CD4-positive, alpha-beta T cell treated with Interleukin-15 for 4 hours (primary cell): ENCODE measurements around the gene KRTAP4-11.
A peak's percentile ranks its signal among the peaks of the same experiment; 100 is the strongest.
"Not testable (repeated sequence)": the region's sequence is repeated elsewhere in the genome, so short reads cannot be mapped to it uniquely, and the experiment has no call there.

ENCODE experiments used
- DNase-seq: peaks from one replicate; pipeline ENCODE4 v3.0.0-alpha.2; 2020; ENCODE audit warnings: low spot score

The KRTAP4-11 gene

DNA sequence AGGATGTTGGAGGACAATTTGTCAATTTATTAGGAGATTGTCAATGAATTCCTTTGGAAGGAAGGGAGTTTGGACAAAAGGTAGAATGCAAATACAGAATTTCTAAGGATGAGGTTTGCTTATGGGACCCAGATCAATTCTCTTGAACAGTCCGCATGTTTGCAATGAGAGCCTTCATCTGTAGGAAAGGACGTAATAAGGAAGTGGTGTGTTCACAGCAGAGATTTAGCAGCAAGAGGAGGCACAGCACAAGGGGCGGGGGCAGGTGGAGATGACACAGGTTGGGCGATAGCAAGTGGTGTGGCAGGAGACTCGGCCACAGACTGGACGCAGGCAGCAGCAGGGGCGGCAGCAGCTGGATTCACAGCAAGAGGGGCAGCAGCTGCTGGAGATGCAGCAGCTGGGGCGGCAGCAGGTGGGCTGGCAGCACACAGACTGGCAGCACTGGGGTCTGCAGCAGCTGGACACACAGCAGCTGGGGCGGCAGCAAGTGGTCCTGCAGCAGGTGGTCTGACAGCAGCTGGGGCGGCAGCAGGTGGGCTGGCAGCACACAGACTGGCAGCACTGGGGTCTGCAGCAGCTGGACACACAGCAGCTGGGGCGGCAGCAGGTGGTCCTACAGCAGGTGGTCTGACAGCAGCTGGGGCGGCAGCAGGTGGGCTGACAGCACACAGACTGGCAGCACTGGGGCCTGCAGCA lies 5.3 kb upstream of the KRTAP4-11 start:
- not testable (repeated sequence) for DNase-seq

- DNase-seq: no peak
Observed at GRCh38 chr17:41121742-41122141, 3.6 kb upstream of the KRTAP4-11 start.

DNA sequence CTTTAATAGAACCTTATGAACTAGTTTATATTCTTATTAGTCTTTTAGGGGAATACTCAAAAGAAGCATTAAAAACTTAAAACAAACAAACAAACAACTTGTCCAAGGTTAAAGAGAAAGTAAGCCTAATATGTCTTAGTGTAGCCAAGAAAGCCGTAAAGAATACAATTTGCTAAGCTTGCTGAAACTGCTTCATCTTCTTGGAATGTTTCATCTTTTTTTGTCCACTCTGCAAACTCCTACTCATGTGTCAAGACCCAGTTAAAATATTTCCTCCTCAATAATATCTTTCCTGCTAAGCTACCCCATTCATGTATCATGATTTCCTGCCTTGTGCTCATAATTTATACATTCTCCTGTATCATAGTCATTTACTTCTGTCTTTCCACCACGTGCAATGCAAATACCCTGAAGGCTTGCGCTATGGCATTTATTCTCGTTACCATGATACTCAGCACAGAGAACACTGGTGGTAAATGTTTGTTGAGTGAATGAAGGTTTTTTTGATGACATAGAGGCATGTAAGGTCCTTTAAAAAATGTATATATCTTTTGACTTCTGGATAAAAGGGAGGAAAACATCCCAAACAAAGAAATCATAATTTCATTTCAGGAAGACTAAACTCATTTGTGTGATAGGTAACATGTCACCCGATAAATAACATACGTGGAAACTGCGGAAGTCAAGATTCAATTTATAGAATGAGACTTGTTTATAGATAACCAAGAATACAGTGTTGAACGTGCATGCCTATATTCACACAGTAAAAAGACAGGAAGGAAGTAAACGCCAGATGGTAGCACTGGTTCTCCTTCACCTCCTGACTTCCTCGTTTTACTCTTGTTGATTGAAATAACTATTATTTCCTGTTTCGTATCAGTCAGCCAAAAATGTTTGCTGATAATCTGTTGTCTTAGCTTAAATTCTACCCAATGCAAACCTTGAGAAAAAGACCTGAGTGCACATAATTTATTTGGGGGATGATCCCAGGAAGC lies 1.8 kb upstream of the KRTAP4-11 start:
- DNase-seq: peak; percentile 13

- DNase-seq: no peak
Observed at GRCh38 chr17:41118721-41119120, 548 bp upstream of the KRTAP4-11 start.

DNA sequence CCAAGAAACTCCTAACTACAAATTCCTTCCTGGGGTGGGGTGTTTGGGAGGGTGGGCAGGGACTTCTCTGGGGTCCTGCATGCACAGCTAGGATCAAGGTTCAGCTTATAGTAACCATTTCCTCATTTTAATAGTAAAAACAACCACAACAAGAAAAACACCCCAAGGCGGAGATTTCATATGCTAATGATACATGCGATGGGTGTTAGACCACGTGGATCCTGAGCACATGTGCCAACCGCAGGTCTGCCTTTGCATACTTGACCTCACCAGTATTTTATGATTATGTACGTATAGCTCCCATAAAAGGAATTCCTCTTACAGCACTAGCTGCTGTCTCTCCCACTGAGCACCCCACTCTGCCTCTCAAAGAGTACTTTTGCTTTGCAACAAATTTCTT lies 1.9 kb downstream of the KRTAP4-11 start:
- DNase-seq: no peak

- DNase-seq: no peak
Observed at GRCh38 chr17:41111151-41111885, 6.9 kb downstream of the KRTAP4-11 start.

DNA sequence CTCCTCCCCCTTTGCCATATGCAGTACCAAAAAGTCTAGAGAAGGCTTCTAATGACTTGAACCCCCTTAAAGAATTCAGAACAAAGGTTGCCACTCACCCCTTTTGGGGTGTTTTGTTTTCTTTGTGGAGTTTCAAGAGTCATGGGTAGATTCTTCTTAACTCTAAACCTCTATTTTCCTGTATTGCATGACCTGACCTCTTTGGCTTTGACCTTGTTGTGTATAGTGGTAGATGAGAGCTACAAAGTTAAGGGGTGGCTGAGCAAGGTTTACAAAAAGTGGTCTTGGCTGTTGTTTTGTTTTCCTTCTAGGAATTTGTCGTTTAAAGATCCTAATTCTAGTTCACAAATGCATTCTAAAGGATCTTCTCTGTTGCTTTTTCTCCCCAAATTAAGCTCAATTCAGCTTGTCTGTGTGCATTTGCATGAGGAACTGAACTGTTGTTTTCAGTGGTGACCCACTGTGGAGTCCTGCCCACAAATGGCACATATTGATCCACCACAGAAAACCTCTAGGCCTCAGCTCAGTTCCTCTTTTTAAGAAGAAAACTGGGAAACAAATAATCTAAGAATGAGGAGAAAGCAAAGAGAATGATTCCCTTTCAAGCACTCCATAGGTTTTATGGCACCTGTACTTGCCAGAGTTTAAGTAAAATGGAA lies 9.3 kb downstream of the KRTAP4-11 start:
- not testable (repeated sequence) for DNase-seq

- no peak for DNase-seq
Observed at GRCh38 chr17:41107941-41108450, 10.2 kb downstream of the KRTAP4-11 start.

DNA sequence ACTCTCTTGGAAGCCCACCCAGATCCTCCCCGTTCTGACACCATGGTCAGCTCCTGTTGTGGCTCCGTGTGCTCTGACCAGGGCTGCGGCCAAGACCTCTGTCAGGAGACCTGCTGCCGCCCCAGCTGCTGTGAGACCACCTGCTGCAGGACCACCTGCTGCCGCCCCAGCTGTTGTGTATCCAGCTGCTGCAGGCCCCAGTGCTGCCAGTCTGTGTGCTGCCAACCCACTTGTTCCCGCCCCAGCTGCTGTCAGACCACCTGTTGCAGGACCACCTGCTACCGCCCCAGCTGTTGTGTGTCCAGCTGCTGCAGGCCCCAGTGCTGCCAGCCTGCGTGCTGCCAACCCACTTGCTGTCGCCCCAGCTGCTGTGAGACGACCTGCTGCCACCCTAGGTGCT lies 12.8 kb downstream of the KRTAP4-11 start, which contains the start of gene KRTAP4-9:
TSS of gene KRTAP4-9 (plus strand) at position 43 of the 400 bp plus-strand sequence. CDS start at position 43, 0 bp downstream.
- DNase-seq: not testable (repeated sequence)

GRCh38 chr17:41104386-41105038 lies 13.7 kb downstream of the KRTAP4-11 start:
- DNase-seq: not testable (repeated sequence)

GRCh38 chr17:41103896-41104295 lies 14.3 kb downstream of the KRTAP4-11 start:
- no peak for DNase-seq

DNA sequence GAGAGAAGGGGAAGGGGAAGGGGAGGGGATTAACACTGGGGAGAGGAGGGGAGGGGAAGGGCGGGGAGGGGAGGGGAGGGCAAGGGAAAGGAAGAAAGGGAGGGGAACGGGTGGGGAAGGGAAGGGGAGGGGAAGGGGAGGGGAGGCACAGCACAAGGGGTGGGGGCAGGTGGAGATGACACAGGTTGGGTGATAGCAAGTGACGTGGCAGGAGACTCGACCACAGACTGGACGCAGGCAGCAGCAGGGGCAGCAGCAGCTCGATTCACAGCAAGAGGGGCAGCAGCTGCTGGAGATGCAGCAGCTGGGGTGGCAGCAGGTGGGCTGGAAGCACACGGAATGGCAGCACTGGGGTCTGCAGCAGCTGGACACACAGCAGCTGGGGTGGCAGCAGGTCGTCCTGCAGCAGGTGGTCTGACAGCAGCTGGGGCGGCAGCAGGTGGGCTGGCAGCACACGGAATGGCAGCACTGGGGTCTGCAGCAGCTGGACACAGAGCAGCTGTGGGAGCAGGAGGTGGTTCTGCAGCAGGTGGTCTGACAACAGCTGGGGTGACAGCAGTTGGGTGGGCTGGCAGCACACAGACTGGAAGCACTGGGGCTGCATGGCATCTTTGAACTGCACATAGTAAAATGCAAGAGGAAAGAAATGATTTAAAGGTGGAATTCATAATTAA lies 16.4 kb downstream of the KRTAP4-11 start, which contains the start of gene KRTAP4-16:
TSS of gene KRTAP4-16 (minus strand) at position 624 of the 674 bp plus-strand sequence. CDS start at position 624, 0 bp downstream.
- no peak for DNase-seq

GRCh38 chr17:41099682-41100480 lies 18.3 kb downstream of the KRTAP4-11 start:
- DNase-seq: not testable (repeated sequence)

DNA sequence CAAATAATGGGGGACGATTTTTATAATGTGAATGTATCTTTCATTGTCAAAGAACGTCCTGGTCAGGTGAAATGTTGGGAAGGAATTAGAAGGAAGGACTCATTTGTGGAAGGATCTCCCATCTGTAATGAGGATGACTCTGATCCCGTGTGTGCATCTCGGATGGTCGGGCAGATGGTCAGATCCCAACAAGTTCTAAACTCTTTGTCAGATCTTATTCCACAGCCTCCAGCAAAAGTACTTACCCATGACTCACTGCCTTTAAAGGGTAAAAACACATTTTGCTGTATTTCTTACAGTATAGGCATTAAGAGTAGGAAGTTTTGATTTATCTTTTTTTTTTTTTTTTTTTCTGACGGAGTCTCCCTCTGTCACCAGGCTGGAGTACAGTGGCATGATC lies 19.7 kb downstream of the KRTAP4-11 start:
- no peak for DNase-seq

DNA sequence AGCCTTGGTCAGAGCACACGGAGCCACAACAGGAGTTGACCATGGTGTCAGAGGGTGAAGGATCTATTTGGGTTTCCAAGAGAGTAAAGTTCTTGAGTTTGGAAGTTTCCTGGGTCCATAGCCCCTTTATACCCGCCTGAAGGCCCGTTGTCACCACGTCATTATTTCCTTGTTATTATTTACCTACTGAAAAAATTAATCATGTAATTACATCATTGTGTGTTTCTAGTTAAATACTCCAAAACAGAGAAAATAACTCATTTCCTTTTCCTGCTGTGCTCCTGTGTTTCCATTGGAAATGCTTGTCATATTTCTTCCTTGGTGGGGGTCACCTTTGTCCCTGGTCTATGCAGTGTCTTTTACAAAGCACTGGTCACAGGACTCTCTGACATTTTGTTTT lies 20.1 kb downstream of the KRTAP4-11 start, which contains the start of gene KRTAP4-8:
TSS of gene KRTAP4-8 (minus strand) at position 101 of the 400 bp plus-strand sequence. CDS start at position 43, 58 bp downstream.
- DNase-seq: no peak

DNA sequence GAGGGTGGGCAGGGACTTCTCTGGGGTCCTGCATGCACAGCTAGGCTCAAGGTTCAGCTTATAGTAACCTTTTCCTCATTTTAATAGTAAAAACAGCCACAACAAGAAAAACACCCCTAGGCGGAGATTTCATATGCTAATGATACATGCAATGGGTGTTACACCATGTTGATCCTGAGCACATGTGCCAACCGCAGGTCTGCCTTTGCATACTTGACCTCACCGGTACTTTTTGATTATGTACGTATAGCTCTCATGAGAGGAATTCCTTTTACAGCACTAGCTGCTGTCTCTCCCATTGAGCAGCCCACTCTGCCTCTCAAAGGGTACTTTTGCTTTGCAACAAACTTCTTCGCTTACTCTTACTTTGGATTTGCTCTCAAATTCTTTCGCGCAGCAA lies 22.1 kb downstream of the KRTAP4-11 start:
- no peak for DNase-seq

GRCh38 chr17:41088760-41089352 lies 29.3 kb downstream of the KRTAP4-11 start:
- DNase-seq: not testable (repeated sequence)

DNA sequence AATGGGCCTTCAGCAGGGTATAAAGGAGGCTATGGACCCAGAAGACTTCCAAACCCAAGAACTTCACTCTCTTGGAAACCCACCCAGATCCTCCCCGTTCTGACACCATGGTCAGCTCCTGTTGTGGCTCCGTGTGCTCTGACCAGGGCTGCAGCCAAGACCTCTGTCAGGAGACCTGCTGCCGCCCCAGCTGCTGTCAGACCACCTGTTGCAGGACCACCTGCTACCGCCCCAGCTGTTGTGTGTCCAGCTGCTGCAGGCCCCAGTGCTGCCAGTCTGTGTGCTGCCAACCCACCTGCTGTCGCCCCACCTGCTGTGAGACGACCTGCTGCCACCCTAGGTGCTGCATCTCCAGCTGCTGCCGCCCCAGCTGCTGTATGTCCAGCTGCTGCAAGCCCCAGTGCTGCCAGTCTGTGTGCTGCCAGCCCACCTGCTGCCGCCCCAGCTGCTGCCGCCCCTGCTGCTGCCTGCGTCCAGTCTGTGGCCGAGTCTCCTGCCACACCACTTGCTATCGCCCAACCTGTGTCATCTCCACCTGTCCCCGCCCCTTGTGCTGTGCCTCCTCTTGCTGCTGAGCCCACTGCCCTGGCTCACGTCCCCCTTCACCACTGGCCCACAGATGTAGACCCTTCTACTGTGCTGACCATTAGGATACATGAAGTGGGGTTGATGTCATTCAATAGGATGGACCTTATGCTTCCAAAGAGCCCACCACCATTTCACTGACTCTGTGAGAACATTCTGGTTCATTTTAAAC lies 33.9 kb downstream of the KRTAP4-11 start, which contains the start of gene KRTAP4-7:
TSS of gene KRTAP4-7 (plus strand) at position 51 of the 757 bp plus-strand sequence. CDS start at position 108, 57 bp downstream.
- not testable (repeated sequence) for DNase-seq
